GM12801 (cell line): Measurements from ENCODE around the gene CNDP2.

ENCODE experiments used
- TF ChIP-seq, protein P1 (sequence below): IDR thresholded peaks from one replicate; pipeline ENCODE4 v1.5.1; 2011; ENCODE audit warnings: control low read depth; ENCODE audit not compliant: insufficient read length; ENCODE audit errors: extremely low read depth

Gene CNDP2

DNA sequence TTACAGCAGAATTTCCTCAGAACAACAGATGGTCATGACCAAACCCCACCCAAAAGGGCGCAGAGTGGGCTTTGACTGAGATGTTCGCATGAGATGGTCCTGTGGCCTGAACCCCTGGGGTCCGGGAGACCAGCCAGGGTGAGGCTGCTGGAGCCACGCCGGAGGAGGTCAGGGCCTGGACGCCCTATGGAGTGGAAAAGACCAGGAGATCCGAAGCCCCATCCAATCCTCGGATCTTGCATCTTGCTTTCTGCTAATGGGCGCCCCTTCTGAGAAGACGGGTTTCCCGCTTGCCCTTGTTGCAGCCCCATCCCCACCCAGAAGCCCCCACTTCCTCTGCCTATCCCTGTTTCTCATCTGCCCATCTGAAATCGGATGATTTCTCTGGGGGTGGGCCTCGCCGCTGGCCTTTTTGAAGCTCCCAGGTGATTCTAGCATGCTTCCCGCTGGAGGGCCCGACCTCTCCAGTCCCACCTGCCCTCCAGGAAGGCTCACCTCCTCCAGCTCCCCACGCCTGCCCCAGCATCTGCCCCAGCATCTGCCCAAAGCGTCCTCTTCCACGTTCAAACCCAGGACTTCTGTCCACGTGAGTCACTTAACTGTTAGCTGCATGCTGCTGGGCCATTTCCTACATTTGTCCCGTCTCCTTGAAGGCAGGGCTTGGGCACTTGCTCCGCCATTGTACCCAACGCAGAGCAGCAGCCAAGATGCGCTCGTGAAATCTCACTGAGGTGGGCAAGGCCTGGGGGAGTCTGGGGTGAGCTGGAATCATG is 33.8 kb downstream of the CNDP2 start:
- TF ChIP-seq, protein P1, sequence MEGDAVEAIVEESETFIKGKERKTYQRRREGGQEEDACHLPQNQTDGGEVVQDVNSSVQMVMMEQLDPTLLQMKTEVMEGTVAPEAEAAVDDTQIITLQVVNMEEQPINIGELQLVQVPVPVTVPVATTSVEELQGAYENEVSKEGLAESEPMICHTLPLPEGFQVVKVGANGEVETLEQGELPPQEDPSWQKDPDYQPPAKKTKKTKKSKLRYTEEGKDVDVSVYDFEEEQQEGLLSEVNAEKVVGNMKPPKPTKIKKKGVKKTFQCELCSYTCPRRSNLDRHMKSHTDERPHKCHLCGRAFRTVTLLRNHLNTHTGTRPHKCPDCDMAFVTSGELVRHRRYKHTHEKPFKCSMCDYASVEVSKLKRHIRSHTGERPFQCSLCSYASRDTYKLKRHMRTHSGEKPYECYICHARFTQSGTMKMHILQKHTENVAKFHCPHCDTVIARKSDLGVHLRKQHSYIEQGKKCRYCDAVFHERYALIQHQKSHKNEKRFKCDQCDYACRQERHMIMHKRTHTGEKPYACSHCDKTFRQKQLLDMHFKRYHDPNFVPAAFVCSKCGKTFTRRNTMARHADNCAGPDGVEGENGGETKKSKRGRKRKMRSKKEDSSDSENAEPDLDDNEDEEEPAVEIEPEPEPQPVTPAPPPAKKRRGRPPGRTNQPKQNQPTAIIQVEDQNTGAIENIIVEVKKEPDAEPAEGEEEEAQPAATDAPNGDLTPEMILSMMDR = no peak

DNA sequence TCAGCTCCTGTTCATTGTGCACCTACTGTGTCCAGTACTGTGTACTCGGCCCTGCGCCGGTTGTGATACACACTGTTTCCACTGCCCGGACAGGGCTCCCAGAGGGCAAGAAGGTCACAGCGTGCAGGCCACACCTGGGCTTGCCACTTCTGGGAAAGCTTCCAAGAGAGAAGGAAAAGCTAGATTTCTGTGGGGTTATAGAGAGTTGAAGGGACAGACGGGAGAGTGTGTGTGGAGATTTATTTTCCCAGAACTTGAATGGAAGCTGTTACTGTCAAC is 34.4 kb downstream of the CNDP2 start:
- TF ChIP-seq, protein P1 = no peak

DNA sequence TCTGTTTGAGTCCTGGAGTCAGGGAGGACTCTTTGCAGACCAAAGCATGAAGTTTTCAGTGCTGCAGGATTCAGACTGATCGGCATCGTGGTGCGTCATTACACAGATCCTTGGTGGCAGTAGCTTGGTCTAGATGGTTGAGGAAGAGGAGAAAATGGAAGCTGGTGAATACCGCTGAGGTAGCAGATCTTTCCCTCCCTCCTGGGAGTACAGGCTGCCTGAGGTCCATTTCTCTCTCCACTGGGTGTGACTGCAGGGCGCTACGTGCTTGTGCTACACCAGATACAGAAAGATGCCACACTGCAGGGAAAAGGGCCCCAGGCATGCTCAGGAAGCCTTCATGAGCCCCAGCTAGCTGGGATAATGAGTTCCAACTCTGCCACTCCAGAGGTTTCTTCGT is 34.9 kb downstream of the CNDP2 start:
- TF ChIP-seq, protein P1 = no peak

DNA sequence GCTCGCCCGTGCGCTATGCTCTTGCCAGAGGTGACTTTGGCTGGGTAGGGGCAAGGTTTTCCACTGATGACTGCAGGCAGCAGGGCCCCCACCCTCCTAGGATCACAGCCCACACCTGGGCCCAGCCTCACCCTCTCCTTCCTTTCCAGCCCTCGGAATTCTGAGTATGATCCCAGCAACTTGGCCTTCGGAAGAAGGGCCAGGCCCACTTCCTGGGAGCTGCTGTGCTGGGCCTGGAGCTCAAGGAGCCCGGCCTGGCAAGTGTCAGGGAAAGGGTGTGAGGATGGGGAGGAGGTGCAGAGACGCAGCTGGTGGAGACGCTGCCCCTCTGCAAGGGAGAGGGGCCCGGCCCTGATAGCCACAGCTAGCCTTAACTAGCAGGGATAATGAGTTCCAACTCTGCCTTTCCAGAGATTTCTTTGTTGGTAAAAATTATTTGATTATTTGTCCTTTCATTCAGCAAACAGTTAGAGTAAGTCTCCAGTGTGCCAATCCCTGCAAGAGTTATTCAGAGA is 36.4 kb downstream of the CNDP2 start:
- TF ChIP-seq, protein P1 = no peak

DNA sequence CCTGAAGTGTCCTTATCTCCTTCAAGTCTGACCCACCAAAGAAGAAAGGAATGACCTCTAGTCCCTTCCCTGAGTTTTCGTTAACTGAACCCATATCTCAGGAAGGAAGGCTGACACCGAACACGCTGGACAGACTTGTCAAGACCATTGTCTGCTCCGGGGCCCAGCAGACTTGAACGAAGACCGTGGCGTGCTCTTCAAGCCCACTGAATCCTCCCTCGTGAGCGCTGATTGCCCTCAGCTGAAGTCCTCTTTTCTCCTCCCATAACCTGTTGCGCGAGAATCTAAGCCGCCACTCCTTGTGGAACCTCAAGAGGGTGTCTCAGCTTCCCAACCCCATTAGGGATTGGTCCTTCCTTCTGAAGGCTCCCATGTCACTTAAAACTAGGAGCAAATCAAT is 37.5 kb downstream of the CNDP2 start:
- TF ChIP-seq, protein P1 = no peak

DNA sequence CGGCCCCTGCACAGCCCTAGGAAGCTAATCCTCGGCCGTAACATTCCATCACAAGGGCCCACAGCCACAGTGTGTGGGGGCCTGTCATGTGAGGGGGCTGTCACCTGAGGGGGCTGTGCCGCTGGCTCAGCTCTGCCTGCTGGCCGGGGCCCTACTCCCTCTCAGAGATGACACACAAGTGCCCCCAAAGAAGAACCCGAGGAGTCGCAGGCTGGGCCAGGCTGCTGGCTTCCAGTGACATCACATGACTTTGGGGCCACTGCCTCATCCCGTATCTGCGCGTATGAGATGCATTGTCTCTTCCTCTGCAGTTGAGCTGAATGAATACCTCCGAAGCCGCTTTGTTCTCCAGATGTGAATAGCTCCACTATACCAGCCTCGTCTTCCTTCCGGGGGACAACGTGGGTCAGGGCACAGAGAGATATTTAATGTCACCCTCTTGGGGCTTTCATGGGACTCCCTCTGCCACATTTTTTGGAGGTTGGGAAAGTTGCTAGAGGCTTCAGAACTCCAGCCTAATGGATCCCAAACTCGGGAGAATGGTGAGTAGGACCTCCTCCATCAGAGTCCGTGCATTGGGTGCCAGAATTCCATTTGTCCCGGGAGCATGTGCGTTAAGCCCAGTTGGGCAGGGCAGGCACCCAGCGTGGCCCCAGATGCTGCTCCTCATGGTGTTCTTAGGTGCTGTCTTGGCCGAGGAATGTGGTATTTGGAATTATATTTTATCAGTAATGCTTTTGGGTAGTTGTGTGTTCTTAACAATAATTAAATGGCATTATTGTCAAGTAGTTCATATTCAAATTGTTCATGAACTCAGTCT is 38.2 kb downstream of the CNDP2 start, which contains the start of gene CNDP1:
Gene CNDP1, plus strand, starts transcription at position 351 of the 820 bp plus-strand sequence. Its CDS starts 168 bp downstream, at position 519.
- TF ChIP-seq, protein P1 = no peak

DNA sequence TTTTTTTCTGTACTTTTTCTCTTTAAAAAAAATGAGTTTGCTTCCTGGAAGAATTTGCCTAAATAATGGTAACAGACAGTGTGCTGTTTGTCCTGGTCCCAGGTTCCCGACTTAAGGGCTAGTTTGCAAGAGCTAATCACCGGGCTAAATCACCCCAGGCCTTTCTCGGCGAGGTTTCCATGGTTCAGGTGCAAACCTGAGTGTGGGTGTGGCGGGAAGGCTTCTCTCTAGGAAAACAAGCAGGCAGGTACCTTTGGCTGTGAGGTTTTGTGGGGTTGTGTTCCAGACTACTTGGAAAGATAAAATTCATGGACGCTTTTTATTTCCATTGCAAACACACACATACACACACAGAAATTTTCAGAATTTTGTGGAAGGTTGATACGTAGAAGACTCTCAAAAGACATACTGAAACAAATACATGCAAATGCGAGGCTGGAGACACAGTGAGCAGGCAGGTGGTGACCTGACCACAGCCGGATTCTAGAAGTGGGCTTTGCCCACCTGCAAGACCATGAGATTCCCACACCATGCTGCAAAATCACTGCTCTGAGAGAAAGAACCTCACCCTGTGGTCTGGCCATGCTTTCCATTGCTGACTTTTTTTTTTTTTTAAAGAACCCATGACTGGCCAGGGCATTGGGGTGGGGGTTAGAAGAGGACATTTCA is 39.0 kb downstream of the CNDP2 start:
- TF ChIP-seq, protein P1 = no peak
